CD4-positive, alpha-beta T cell treated with Interleukin-17A for 1 hour (primary cell): ENCODE data around the gene TAF6.
A peak's percentile ranks its signal among the peaks of the same experiment; 100 is the strongest.

ENCODE experiments used
- DNase-seq: peaks from one replicate; pipeline ENCODE4 v3.0.0-alpha.2; 2020

Gene TAF6

GRCh38 chr7:100091411-100092181 lies 27.6 kb downstream of the TAF6 start:
- DNase-seq = no peak

- no peak for DNase-seq
These were observed 28.4 kb downstream of the TAF6 start for GRCh38 chr7:100090527-100091410.

- no peak for DNase-seq
These were observed 29.5 kb downstream of the TAF6 start for GRCh38 chr7:100089458-100090196.

GRCh38 chr7:100088621-100089457 lies 30.3 kb downstream of the TAF6 start, which contains the start of gene COPS6:
COPS6 (plus strand) TSS chr7:100088969; CDS start chr7:100088991, 22 bp downstream.
- peak; percentile 88 for DNase-seq

- no peak for DNase-seq
These were observed 31.0 kb downstream of the TAF6 start for GRCh38 chr7:100088095-100088620.

GRCh38 chr7:100087055-100087750 lies 32.0 kb downstream of the TAF6 start:
- no peak for DNase-seq

GRCh38 chr7:100085515-100085914 lies 33.6 kb downstream of the TAF6 start:
- DNase-seq = no peak

GRCh38 chr7:100082978-100083377 lies 36.2 kb downstream of the TAF6 start:
- DNase-seq = no peak

GRCh38 chr7:100081535-100082102 lies 37.5 kb downstream of the TAF6 start, which contains the start of gene ZNF3:
ZNF3 (minus strand) TSS chr7:100081723; CDS start chr7:100077357, 4,366 bp downstream.
- DNase-seq = peak; percentile 99

GRCh38 chr7:100080907-100081534 lies 38.1 kb downstream of the TAF6 start:
- DNase-seq = no peak

GRCh38 chr7:100079024-100079560 lies 40.1 kb downstream of the TAF6 start:
- DNase-seq = no peak

GRCh38 chr7:100077205-100077604 lies 42.0 kb downstream of the TAF6 start:
- DNase-seq = no peak

- no peak for DNase-seq
These were observed 43.7 kb downstream of the TAF6 start for GRCh38 chr7:100075418-100075817.

- no peak for DNase-seq
These were observed 44.3 kb downstream of the TAF6 start for GRCh38 chr7:100074841-100075240.

- no peak for DNase-seq
These were observed 46.7 kb downstream of the TAF6 start for GRCh38 chr7:100072462-100072861.

- DNase-seq = no peak
These were observed 48.0 kb downstream of the TAF6 start for GRCh38 chr7:100071018-100071723.

GRCh38 chr7:100069991-100070390 lies 49.2 kb downstream of the TAF6 start:
- DNase-seq = no peak

GRCh38 chr7:100066953-100067352 lies 52.2 kb downstream of the TAF6 start:
- no peak for DNase-seq

GRCh38 chr7:100065452-100066186 lies 53.5 kb downstream of the TAF6 start:
- DNase-seq = no peak
